Loucy (cell line): ENCODE data around the gene PRR30.

ENCODE experiments used
- H2AFZ ChIP-seq: fragments of 200-600 bp; sonication (generic); 2 replicates; pipeline ENCODE4 v1.6.0; 2016; ENCODE audit warnings: antibody characterized with exemption, mild to moderate bottlenecking, low read length, moderate library complexity
- H3F3A ChIP-seq: fragments of 200-600 bp; 2 replicates; pipeline ENCODE4 v1.6.0; 2016; ENCODE audit warnings: antibody characterized with exemption, low read depth, mild to moderate bottlenecking
- H3K27me3 ChIP-seq: fragments of 200-600 bp; sonication (generic); 2 replicates; pipeline ENCODE4 v1.6.1; 2014; ENCODE audit warnings: low read length, mild to moderate bottlenecking; ENCODE audit not compliant: insufficient read depth, poor library complexity, severe bottlenecking
- H3K36me3 ChIP-seq: fragments of 200-600 bp; sonication (generic); 2 replicates; pipeline ENCODE4 v1.6.1; 2016; ENCODE audit warnings: low read length; ENCODE audit not compliant: insufficient read depth
- H3K4me1 ChIP-seq: fragments of 200-600 bp; sonication (generic); 2 replicates; pipeline ENCODE4 v1.5.1; 2014; ENCODE audit warnings: low read length, mild to moderate bottlenecking; ENCODE audit not compliant: insufficient read depth, poor library complexity, severe bottlenecking
- H3K4me2 ChIP-seq: fragments of 200-600 bp; sonication (generic); 2 replicates; pipeline ENCODE4 v1.6.0; 2014; ENCODE audit warnings: antibody characterized with exemption, low read length, low read depth, mild to moderate bottlenecking; ENCODE audit not compliant: poor library complexity, severe bottlenecking
- H3K4me3 ChIP-seq: fragments of 200-600 bp; sonication (generic); 2 replicates; pipeline ENCODE4 v1.5.1; 2014; ENCODE audit warnings: low read length, mild to moderate bottlenecking, mixed read lengths; ENCODE audit not compliant: poor library complexity, severe bottlenecking
- H3K79me2 ChIP-seq: fragments of 200-600 bp; sonication (generic); 2 replicates; pipeline ENCODE4 v1.6.1; 2014; ENCODE audit warnings: low read length; ENCODE audit not compliant: insufficient read depth
- H3K9ac ChIP-seq: fragments of 200-600 bp; sonication (generic); 2 replicates; pipeline ENCODE4 v1.6.0; 2014; ENCODE audit warnings: mild to moderate bottlenecking, low read depth, low read length, moderate library complexity; ENCODE audit not compliant: poor library complexity, severe bottlenecking
- H3K9me2 ChIP-seq: fragments of 200-600 bp; sonication (generic); replicated peaks from 2 replicates; pipeline ENCODE4 v1.6.1; 2016; ENCODE audit warnings: low read depth, low read length, mixed read lengths
- H3K9me3 ChIP-seq: fragments of 200-600 bp; sonication (generic); 2 replicates; pipeline ENCODE4 v1.6.1; 2014; ENCODE audit warnings: mild to moderate bottlenecking, antibody characterized with exemption, low read length, low read depth; ENCODE audit not compliant: insufficient read depth
- H4K20me1 ChIP-seq: fragments of 200-600 bp; sonication (generic); 2 replicates; pipeline ENCODE4 v1.6.0; 2014; ENCODE audit warnings: antibody characterized with exemption, low read length, mild to moderate bottlenecking; ENCODE audit not compliant: insufficient read depth, poor library complexity, severe bottlenecking
- EZH2phosphoT487 ChIP-seq: fragments of 200-600 bp; IDR thresholded peaks from 2 replicates; pipeline ENCODE4 v1.6.1; 2018; ENCODE audit warnings: antibody characterized with exemption, mild to moderate bottlenecking, moderate library complexity, borderline replicate concordance
- TF ChIP-seq, protein P1 (sequence below): fragments of 200-600 bp; sonication (generic); conservative IDR thresholded peaks from 2 replicates; pipeline ENCODE4 v1.5.1; 2014; ENCODE audit warnings: mild to moderate bottlenecking, antibody characterized with exemption, low read length

Gene PRR30

GRCh38 chr2:27125104-27125503, 14.1 kb downstream of the PRR30 start:
- Histone ChIP-seq H3K27me3 (no peaks in the 10 kb centered on the region), H3K79me2 (no peaks in the 10 kb centered on the region), H3F3A (no peaks in the 10 kb centered on the region), H3K36me3 (no peaks in the 10 kb centered on the region; the same call in 1 of the 2 replicates), H3K9me3 (no peaks in the 10 kb centered on the region), H3K4me3 (no peak overlapping the region), H3K9ac (no peak overlapping the region), H3K4me2 (no peak overlapping the region), H2AFZ (no peak overlapping the region), H4K20me1 (no peaks in the 10 kb centered on the region), H3K9me2 (no peaks in the 10 kb centered on the region), H3K4me1 (peaks cover 5% of the 10 kb centered on the region)
- no peak for TF ChIP-seq EZH2phosphoT487
- TF ChIP-seq, protein P1, sequence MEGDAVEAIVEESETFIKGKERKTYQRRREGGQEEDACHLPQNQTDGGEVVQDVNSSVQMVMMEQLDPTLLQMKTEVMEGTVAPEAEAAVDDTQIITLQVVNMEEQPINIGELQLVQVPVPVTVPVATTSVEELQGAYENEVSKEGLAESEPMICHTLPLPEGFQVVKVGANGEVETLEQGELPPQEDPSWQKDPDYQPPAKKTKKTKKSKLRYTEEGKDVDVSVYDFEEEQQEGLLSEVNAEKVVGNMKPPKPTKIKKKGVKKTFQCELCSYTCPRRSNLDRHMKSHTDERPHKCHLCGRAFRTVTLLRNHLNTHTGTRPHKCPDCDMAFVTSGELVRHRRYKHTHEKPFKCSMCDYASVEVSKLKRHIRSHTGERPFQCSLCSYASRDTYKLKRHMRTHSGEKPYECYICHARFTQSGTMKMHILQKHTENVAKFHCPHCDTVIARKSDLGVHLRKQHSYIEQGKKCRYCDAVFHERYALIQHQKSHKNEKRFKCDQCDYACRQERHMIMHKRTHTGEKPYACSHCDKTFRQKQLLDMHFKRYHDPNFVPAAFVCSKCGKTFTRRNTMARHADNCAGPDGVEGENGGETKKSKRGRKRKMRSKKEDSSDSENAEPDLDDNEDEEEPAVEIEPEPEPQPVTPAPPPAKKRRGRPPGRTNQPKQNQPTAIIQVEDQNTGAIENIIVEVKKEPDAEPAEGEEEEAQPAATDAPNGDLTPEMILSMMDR, result no peak

- Histone ChIP-seq H4K20me1 (no peaks in the 10 kb centered on the region), H3K4me3 (peak within 1 kb of the TSS; percentile 73), H3K9me3 (no peaks in the 10 kb centered on the region), H3K9ac (peak within 1 kb of the TSS; percentile 56), H3F3A (no peaks in the 10 kb centered on the region), H3K79me2 (no peaks in the 10 kb centered on the region), H3K4me1 (peaks cover 5% of the 10 kb centered on the region), H3K36me3 (no peaks in the 10 kb centered on the region), H3K4me2 (peak within 1 kb of the TSS; percentile 80), H2AFZ (peak within 1 kb of the TSS; percentile 95), H3K9me2 (no peaks in the 10 kb centered on the region), H3K27me3 (no peaks in the 10 kb centered on the region)
- no peak for TF ChIP-seq EZH2phosphoT487
- TF ChIP-seq, protein P1, result no peak
Measured at GRCh38 chr2:27123302-27124150, 15.7 kb downstream of the PRR30 start, which contains the start of gene ABHD1. Gene ABHD1 (plus strand): TSS chr2:27123815. CDS start chr2:27123949, 134 bp downstream.

DNA sequence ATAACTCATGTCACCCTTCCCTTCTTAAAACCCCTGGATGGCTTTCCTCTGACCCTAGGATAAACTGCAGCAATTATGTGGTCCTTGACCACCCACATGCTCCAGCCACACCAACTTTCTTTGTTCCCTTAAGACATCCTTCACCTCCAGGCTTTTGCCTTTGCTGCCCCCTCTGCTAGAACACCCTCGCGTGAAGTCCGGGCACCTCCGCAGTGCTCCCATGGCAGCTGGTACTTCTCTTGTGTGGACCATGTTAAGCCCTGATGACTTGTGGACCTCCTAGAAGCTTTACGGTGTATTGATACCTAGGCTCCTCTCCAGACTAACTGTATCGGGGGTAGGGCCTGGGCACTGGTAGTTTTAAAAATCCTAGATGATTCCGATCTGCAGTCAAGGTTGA, 16.4 kb downstream of the PRR30 start:
- H4K20me1 ChIP-seq, result no peaks in the 10 kb centered on the region
- peaks cover 5% of the 10 kb centered on the region for H3K4me1 ChIP-seq
- H3K36me3 ChIP-seq, result no peaks in the 10 kb centered on the region
- no peaks in the 10 kb centered on the region for H3K79me2 ChIP-seq
- no peaks in the 10 kb centered on the region for H3K9me3 ChIP-seq
- H3K9me2 ChIP-seq, result no peaks in the 10 kb centered on the region
- H3F3A ChIP-seq, result no peaks in the 10 kb centered on the region
- H3K27me3 ChIP-seq, result no peaks in the 10 kb centered on the region
- H3K4me3 ChIP-seq, result peak overlapping the region; percentile 73
- no peak overlapping the region for H3K9ac ChIP-seq
- TF ChIP-seq, protein P1, result no peak
- no peak for TF ChIP-seq EZH2phosphoT487
- peak overlapping the region; percentile 80 for H3K4me2 ChIP-seq
- H2AFZ ChIP-seq, result no peak overlapping the region; the same call in none of the 2 replicates
